ACC112 (cell line): ENCODE measurements around the gene PPFIA3.
"Not testable (repeated sequence)": the region's sequence is repeated elsewhere in the genome, so short reads cannot be mapped to it uniquely, and the experiment has no call there.

ENCODE experiments used
- H2AFZ ChIP-seq: fragments of 200-600 bp; sonication (generic); one replicate; pipeline ENCODE4 v1.6.0; 2017; ENCODE audit warnings: antibody characterized with exemption, low read length; ENCODE audit not compliant: unreplicated experiment
- H3K27ac ChIP-seq: fragments of 200-600 bp; sonication (generic); 2 replicates; pipeline ENCODE4 v1.5.1; 2014; ENCODE audit warnings: low read depth, mild to moderate bottlenecking, antibody characterized with exemption, low read length, moderate library complexity
- H3K27me3 ChIP-seq: fragments of 200-600 bp; sonication (generic); 2 replicates; pipeline ENCODE4 v1.6.1; 2014; ENCODE audit warnings: mild to moderate bottlenecking, antibody characterized with exemption, low read length, moderate library complexity, mixed read lengths; ENCODE audit not compliant: insufficient read depth
- H3K36me3 ChIP-seq: fragments of 200-600 bp; sonication (generic); 2 replicates; pipeline ENCODE4 v1.6.1; 2016; ENCODE audit warnings: mild to moderate bottlenecking, antibody characterized with exemption, low read length, moderate library complexity, mixed read lengths; ENCODE audit not compliant: insufficient read depth
- H3K4me1 ChIP-seq: fragments of 200-600 bp; sonication (generic); one replicate; pipeline ENCODE4 v1.6.1; 2016; ENCODE audit warnings: low read length, mixed read lengths; ENCODE audit not compliant: insufficient read depth, unreplicated experiment, control insufficient read depth
- H3K4me3 ChIP-seq: fragments of 200-600 bp; sonication (generic); 2 replicates; pipeline ENCODE4 v1.5.1; 2014; ENCODE audit warnings: mild to moderate bottlenecking, low read depth, low read length
- H3K79me2 ChIP-seq: fragments of 200-600 bp; sonication (generic); one replicate; pipeline ENCODE4 v1.6.0; 2016; ENCODE audit warnings: low read length; ENCODE audit not compliant: control insufficient read depth, unreplicated experiment, insufficient read depth

PPFIA3 gene

GRCh38 chr19:49142866-49143335 lies 23.6 kb downstream of the PPFIA3 start:
- H3K79me2 ChIP-seq = no peaks in the 10 kb centered on the region
- peak overlapping the region; percentile 90 for H3K4me3 ChIP-seq
- no peak overlapping the region for H2AFZ ChIP-seq
- H3K4me1 ChIP-seq = no peaks in the 10 kb centered on the region
- H3K27ac ChIP-seq = no peak overlapping the region
- H3K27me3 ChIP-seq = no peaks in the 10 kb centered on the region
- H3K36me3 ChIP-seq = no peaks in the 10 kb centered on the region

GRCh38 chr19:49145573-49146407 lies 26.4 kb downstream of the PPFIA3 start:
- Histone ChIP-seq H2AFZ (no peak overlapping the region), H3K27me3 (no peaks in the 10 kb centered on the region), H3K4me1 (no peaks in the 10 kb centered on the region), H3K79me2 (no peaks in the 10 kb centered on the region), H3K4me3 (peak overlapping the region; percentile 68), H3K27ac (no peak overlapping the region), H3K36me3 (no peaks in the 10 kb centered on the region)

DNA sequence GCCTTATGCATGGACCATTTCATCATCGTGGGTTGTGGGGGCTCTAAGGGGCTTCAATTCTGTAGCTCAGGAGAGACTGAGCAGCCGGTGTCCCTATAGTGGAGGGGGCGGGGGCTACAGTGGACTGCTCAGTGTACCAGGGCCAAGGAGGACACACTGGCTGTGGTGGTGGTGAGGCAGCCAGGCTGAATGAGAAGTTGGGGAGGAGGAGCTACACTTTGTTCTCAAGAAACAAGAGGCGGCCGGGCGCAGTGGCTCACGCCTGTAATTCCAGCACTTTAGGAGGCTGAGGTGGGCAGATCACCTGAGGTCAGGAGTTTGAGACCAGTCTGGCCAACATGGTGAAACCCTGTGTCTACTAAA lies 27.0 kb downstream of the PPFIA3 start:
- H3K36me3 ChIP-seq, H2AFZ ChIP-seq, H3K4me1 ChIP-seq, H3K27me3 ChIP-seq, H3K27ac ChIP-seq, H3K79me2 ChIP-seq: not testable (repeated sequence)
- peak overlapping the region; percentile 68 for H3K4me3 ChIP-seq

- Histone ChIP-seq H3K27me3 (no peaks in the 10 kb centered on the region), H3K27ac (no peak overlapping the region)
Observed at GRCh38 chr19:49148044-49148682, 28.8 kb downstream of the PPFIA3 start.

DNA sequence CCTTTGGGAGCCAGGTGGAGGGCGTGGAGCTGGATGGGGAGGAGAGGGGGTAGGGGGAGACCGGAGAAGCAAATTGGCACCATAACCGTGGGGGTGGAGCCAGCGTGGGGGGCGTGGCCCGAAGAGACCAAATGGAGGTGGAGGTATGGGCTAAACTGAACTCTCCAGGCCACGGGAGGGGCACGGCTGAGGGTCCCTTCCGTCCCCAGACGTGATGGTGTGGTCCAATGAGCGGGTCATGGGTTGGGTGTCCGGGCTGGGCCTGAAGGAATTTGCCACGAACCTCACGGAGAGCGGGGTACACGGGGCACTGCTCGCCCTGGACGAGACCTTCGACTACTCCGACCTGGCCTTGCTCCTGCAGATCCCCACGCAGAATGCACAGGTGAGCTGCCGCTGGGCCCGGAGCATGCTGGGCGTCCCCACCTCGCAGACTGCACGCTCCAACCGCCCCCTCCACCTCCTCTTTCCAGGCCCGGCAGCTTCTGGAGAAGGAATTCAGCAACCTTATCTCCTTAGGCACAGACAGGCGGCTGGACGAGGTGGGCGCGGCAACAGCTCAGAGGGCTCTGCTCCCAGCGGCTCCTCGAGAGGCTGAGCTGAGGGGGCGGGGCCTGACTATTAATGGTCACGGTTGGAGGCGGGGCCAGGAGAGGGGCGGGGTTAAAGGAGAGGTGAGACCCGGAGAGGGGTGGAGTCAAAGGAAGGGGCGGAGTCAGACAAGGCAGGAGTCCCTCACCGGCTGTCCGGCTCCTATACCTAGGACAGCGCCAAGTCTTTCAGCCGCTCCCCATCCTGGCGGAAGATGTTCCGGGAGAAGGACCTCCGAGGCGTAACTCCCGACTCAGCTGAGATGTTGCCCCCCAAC lies 29.7 kb downstream of the PPFIA3 start:
- no peaks in the 10 kb centered on the region for H3K27me3 ChIP-seq
- H3K4me3 ChIP-seq = peak overlapping the region; percentile 89
- no peaks in the 10 kb centered on the region for H3K36me3 ChIP-seq
- peak overlapping the region; percentile 80 for H2AFZ ChIP-seq
- H3K79me2 ChIP-seq = no peaks in the 10 kb centered on the region
- no peaks in the 10 kb centered on the region for H3K4me1 ChIP-seq
- H3K27ac ChIP-seq = no peak overlapping the region

More at GRCh38 chr19:49148044-49148682, 28.8 kb downstream of the PPFIA3 start:
- H3K4me3 ChIP-seq = no peak overlapping the region
- no peak overlapping the region for H2AFZ ChIP-seq
- no peaks in the 10 kb centered on the region for H3K4me1 ChIP-seq
- no peaks in the 10 kb centered on the region for H3K36me3 ChIP-seq
- H3K79me2 ChIP-seq = no peaks in the 10 kb centered on the region

DNA sequence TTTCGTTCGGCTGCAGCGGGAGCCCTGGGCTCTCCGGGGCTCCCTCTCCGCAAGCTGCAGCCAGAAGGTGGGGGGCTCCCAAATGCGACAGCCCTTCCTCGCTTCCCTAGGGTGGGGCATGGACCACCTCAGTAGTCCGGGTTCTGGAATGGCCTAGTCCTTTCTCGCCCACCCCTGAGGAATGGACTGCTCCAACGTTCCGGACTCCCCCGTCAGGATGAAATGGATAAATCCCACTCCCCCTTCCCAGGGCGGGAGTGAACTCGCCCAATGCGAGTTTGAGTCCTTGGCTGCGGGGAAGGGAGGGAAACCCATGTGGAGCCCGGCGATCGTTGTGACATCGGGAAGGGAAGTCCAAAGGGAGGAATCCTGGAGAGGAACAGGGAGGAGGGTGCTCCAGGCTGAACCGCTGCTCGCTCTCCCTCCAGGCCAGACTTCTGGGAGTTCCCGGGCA lies 30.3 kb downstream of the PPFIA3 start:
- Histone ChIP-seq H3K27me3 (no peaks in the 10 kb centered on the region), H2AFZ (peak overlapping the region; percentile 80), H3K27ac (no peak overlapping the region), H3K4me3 (peak overlapping the region; percentile 89), H3K36me3 (no peaks in the 10 kb centered on the region), H3K79me2 (no peaks in the 10 kb centered on the region), H3K4me1 (no peaks in the 10 kb centered on the region)

DNA sequence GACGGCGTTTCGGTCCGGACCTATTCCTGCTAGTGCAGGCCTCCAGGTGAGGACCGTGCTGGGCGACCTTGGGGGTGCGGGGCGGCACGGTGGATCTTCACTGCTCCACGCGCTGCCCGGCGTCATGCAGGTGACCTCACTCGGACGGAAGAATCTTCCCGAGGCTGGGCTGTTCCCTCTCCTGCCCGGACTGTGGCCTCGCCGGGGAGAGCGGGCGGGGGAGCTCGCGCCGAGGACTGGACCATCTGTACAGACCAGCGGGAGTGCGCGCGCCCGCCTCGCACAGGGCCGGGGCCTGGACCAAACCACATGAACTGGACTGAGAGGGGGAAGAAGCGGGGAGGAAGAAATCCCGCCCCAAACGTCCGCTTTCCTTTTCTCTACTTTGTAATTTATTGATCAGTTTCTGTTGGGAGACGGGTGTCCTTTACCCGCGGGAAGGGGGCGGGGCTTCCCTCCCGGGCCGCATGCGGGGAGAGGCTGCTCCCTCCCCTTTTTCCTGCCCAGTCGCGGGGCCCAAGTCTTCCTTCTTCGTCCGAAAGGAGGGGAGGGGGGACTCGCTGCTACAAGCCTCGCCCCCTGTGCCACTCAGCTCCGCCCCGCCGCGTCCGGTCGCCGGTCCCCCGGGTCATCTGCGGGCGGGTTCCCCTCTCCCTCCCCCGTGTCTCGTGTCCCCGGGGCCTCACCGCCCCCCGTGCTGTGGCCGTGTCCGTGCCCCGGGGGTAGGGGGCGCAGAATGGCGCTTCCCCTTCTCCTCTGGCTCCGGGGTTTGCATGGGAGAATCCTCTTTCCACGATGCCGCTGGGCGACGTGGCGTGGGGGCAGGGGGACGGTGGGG lies 31.0 kb downstream of the PPFIA3 start:
- no peaks in the 10 kb centered on the region for H3K36me3 ChIP-seq
- H3K27me3 ChIP-seq = no peaks in the 10 kb centered on the region
- H3K79me2 ChIP-seq = no peaks in the 10 kb centered on the region
- H3K27ac ChIP-seq = no peak overlapping the region
- no peaks in the 10 kb centered on the region for H3K4me1 ChIP-seq
- H3K4me3 ChIP-seq = peak overlapping the region; percentile 89
- peak overlapping the region; percentile 80 for H2AFZ ChIP-seq

DNA sequence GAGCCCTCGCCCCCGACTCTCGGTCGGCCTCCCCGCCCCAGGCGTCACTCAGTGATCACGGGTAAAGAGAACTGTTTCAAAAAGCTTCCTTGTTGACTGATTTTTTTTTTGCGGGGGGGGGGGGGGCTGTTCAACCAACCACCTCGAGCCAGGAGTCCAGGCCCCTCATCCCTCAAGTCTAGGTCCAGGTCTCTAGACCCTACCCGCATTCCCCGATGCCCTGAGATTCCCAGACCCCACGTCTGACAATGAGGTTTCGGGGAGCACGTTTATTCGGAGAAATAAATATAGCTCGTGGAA lies 31.6 kb downstream of the PPFIA3 start:
- Histone ChIP-seq H3K27me3 (no peaks in the 10 kb centered on the region), H2AFZ (no peak overlapping the region), H3K4me3 (peak overlapping the region; percentile 89), H3K36me3 (no peaks in the 10 kb centered on the region), H3K27ac (no peak overlapping the region), H3K4me1 (no peaks in the 10 kb centered on the region), H3K79me2 (no peaks in the 10 kb centered on the region)

- no peak overlapping the region for H2AFZ ChIP-seq
- H3K27me3 ChIP-seq = no peaks in the 10 kb centered on the region
- no peaks in the 10 kb centered on the region for H3K79me2 ChIP-seq
- no peak overlapping the region for H3K27ac ChIP-seq
- H3K4me3 ChIP-seq = peak overlapping the region; percentile 89
- no peaks in the 10 kb centered on the region for H3K4me1 ChIP-seq
- H3K36me3 ChIP-seq = no peaks in the 10 kb centered on the region
Observed at GRCh38 chr19:49151267-49152118, 32.1 kb downstream of the PPFIA3 start.
